ENCODE results near the gene FPGT. TPM values are rescaled to one million over a fixed set of nuclear protein-coding genes. Genes with fewer than 3 reads are reported as not detected.

The FPGT gene
- total and polyA plus RNA-seq, 2 experiments from 2014 or later, result 9.1 to 17.5 TPM

Other genes starting within 250 kb of the FPGT start
- 0.20 and 0.40 TPM in 2 replicates for gene LRRIQ3, start 66 bp upstream of the FPGT start, total RNA-seq
- gene LRRIQ3, start 66 bp upstream of the FPGT start, polyA plus RNA-seq, result not detected in 2 replicates
- gene TNNI3K, start 37.1 kb downstream of the FPGT start, total RNA-seq, result not detected in 2 replicates
- gene TNNI3K, start 37.1 kb downstream of the FPGT start, polyA plus RNA-seq, result 1.2 TPM in 1 of 2 replicates, not detected in the other